ENCODE data around the gene KRT9. TPM values are rescaled to one million over a fixed set of nuclear protein-coding genes. Genes with fewer than 3 reads are reported as not detected.
"Not testable (repeated sequence)": the region's sequence is repeated elsewhere in the genome, so short reads cannot be mapped to it uniquely, and the experiment has no call there.

KRT9 gene
- total RNA-seq, 1 donor from 2014 or later, result not detected

GRCh38 chr17:41544491-41544892, 27.4 kb downstream of the KRT9 start:
- Mint-ChIP-seq H3K4me3 (ENCODE audit: low read depth) (no peak overlapping the region), H3K27me3 (no peaks in the 10 kb centered on the region), H3K27ac (peak overlapping the region; percentile 96), H3K4me1 (ENCODE audit: low read depth) (peaks cover 45% of the 10 kb centered on the region), H3K9me3 (ENCODE audit: low read depth) (no peaks in the 10 kb centered on the region), H3K36me3 (ENCODE audit: insufficient read depth) (no peaks in the 10 kb centered on the region)
- DNase-seq (ENCODE audit: low spot score, unreplicated experiment), result no peak
- TF ChIP-seq, protein P1, sequence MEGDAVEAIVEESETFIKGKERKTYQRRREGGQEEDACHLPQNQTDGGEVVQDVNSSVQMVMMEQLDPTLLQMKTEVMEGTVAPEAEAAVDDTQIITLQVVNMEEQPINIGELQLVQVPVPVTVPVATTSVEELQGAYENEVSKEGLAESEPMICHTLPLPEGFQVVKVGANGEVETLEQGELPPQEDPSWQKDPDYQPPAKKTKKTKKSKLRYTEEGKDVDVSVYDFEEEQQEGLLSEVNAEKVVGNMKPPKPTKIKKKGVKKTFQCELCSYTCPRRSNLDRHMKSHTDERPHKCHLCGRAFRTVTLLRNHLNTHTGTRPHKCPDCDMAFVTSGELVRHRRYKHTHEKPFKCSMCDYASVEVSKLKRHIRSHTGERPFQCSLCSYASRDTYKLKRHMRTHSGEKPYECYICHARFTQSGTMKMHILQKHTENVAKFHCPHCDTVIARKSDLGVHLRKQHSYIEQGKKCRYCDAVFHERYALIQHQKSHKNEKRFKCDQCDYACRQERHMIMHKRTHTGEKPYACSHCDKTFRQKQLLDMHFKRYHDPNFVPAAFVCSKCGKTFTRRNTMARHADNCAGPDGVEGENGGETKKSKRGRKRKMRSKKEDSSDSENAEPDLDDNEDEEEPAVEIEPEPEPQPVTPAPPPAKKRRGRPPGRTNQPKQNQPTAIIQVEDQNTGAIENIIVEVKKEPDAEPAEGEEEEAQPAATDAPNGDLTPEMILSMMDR (IDR thresholded peaks at IDR 0.05; ENCODE audit: unreplicated experiment), result no peak

GRCh38 chr17:41542786-41543185, 29.1 kb downstream of the KRT9 start:
- H3K4me1 Mint-ChIP-seq (ENCODE audit: low read depth), result peaks cover 40% of the 10 kb centered on the region

DNA sequence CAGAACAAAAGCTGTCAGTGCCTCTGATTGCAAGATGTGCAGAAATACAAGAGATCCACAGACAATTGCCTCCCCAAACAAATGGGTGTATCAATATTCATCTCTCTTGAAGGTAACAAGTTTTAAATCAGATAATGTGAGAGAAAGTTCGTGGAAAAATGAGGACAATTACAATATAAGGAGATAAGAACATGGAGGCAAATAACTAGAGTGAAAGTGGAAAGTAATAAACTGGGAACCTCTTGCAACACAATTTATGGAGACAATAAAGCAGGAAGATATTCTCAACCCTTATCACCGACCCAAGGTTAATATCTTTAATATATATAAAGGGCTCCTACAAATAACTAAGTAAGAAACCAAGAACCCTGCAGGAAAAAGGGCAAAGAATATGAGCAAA, 29.5 kb downstream of the KRT9 start:
- TF ChIP-seq, protein P1 (IDR thresholded peaks at IDR 0.05; ENCODE audit: unreplicated experiment), result no peak
- H3K4me3 Mint-ChIP-seq (ENCODE audit: low read depth), result no peak overlapping the region
- peaks cover 39% of the 10 kb centered on the region for H3K4me1 Mint-ChIP-seq (ENCODE audit: low read depth)
- no peaks in the 10 kb centered on the region for H3K27me3 Mint-ChIP-seq
- no peak for DNase-seq (ENCODE audit: low spot score, unreplicated experiment)
- H3K9me3 Mint-ChIP-seq (ENCODE audit: low read depth), result no peaks in the 10 kb centered on the region
- H3K27ac Mint-ChIP-seq, result peak overlapping the region; percentile 56
- H3K36me3 Mint-ChIP-seq (ENCODE audit: insufficient read depth), result no peaks in the 10 kb centered on the region

More at GRCh38 chr17:41542786-41543185, 29.1 kb downstream of the KRT9 start:
- H3K36me3 Mint-ChIP-seq (ENCODE audit: insufficient read depth); H3K27me3 Mint-ChIP-seq; DNase-seq (ENCODE audit: low spot score, unreplicated experiment); H3K9me3 Mint-ChIP-seq (ENCODE audit: low read depth); H3K4me3 Mint-ChIP-seq (ENCODE audit: low read depth): not testable (repeated sequence)
- peak overlapping the region; percentile 56 for H3K27ac Mint-ChIP-seq

DNA sequence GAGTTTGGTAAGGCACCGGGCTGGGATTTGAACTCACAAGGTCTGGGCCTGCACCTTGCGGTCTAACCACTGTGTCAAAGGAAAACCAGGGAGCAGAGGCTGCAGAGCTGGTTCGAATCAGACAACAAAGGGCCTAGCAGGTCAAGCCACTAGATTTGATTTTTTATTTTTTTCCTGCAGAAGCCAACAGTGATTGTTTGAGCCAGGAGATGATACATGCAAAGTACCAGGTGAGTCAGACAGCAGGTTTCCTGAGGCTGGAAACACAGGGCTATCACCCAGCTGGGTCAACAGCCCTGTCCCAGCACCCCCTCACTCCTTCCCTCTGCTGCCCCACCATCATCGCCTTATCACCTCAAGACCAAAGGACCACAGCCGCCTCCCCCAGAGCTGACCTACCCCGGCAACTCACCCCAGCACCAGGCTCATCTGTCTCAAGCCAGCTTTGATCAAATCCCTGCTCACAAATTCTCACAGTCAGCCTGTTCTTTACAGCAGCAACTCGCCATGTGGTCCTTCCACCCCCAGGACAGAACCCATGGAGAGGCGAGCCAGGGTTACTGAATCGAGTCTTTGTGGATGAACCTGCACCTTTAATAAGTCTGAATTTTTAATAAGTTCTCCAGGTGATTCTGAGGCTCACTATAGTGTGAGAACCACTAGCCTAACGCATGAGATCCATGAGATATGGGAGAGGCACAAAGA, 30.8 kb downstream of the KRT9 start:
- Mint-ChIP-seq H3K4me1 (ENCODE audit: low read depth) (peaks cover 47% of the 10 kb centered on the region), H3K36me3 (ENCODE audit: insufficient read depth) (no peaks in the 10 kb centered on the region), H3K4me3 (ENCODE audit: low read depth) (no peak overlapping the region), H3K27me3 (no peaks in the 10 kb centered on the region), H3K9me3 (ENCODE audit: low read depth) (no peaks in the 10 kb centered on the region), H3K27ac (peak overlapping the region; percentile 87)
- TF ChIP-seq, protein P1 (IDR thresholded peaks at IDR 0.05; ENCODE audit: unreplicated experiment), result no peak
- no peak for DNase-seq (ENCODE audit: low spot score, unreplicated experiment)

- H3K36me3 Mint-ChIP-seq (ENCODE audit: insufficient read depth), result no peaks in the 10 kb centered on the region
- DNase-seq (ENCODE audit: low spot score, unreplicated experiment), result no peak
- H3K4me1 Mint-ChIP-seq (ENCODE audit: low read depth), result peaks cover 54% of the 10 kb centered on the region
- no peak overlapping the region for H3K4me3 Mint-ChIP-seq (ENCODE audit: low read depth)
- peak overlapping the region; percentile 3 for H3K27ac Mint-ChIP-seq
- no peaks in the 10 kb centered on the region for H3K9me3 Mint-ChIP-seq (ENCODE audit: low read depth)
- H3K27me3 Mint-ChIP-seq, result no peaks in the 10 kb centered on the region
- TF ChIP-seq, protein P1 (IDR thresholded peaks at IDR 0.05; ENCODE audit: unreplicated experiment), result no peak
These were observed 31.7 kb downstream of the KRT9 start for GRCh38 chr17:41539979-41540701.
